Gastrocnemius medialis (tissue), 4 donors: ENCODE data around the gene BACE2.

Source experiments
- POLR2A ChIP-seq, 2 donors: fragments of 450-650 bp; IDR thresholded peaks; one replicate each; pipeline ENCODE4 v1.6.1; 2017; ENCODE audit warnings: antibody characterized with exemption in 2 of 2, mild to moderate bottlenecking in 2 of 2, moderate library complexity in 2 of 2
- TF ChIP-seq, protein P1 (sequence below), 5 experiments: fragments of 450-650 bp in 3 of 5; fragments of 200-600 bp in 2 of 5; sonication (generic) in 2 of 5; IDR thresholded peaks in 4 of 5; conservative IDR thresholded peaks in 1 of 5; 1 replicate in 4 of 5; 2 replicates in 1 of 5; pipeline ENCODE4 v1.5.1; 2016 to 2019; ENCODE audit warnings: antibody characterized with exemption in 5 of 5, mild to moderate bottlenecking in 3 of 5, moderate library complexity in 3 of 5

GRCh38 chr21:41241341-41241740 lies 73.4 kb downstream of the BACE2 start:
- TF ChIP-seq, protein P1, sequence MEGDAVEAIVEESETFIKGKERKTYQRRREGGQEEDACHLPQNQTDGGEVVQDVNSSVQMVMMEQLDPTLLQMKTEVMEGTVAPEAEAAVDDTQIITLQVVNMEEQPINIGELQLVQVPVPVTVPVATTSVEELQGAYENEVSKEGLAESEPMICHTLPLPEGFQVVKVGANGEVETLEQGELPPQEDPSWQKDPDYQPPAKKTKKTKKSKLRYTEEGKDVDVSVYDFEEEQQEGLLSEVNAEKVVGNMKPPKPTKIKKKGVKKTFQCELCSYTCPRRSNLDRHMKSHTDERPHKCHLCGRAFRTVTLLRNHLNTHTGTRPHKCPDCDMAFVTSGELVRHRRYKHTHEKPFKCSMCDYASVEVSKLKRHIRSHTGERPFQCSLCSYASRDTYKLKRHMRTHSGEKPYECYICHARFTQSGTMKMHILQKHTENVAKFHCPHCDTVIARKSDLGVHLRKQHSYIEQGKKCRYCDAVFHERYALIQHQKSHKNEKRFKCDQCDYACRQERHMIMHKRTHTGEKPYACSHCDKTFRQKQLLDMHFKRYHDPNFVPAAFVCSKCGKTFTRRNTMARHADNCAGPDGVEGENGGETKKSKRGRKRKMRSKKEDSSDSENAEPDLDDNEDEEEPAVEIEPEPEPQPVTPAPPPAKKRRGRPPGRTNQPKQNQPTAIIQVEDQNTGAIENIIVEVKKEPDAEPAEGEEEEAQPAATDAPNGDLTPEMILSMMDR (IDR thresholded peaks at IDR 0.05 in 4 of 5, conservative IDR thresholded peaks at IDR 0.05 in 1 of 5) = no peak
- TF ChIP-seq POLR2A (IDR thresholded peaks at IDR 0.05) = no peak
